Pancreas (tissue), 10 donors: ENCODE measurements around the gene BAIAP2L1. TPM values are rescaled to one million over a fixed set of nuclear protein-coding genes. Genes with fewer than 3 reads are reported as not detected.

Experiments
- ATAC-seq, 4 donors: fragments of 200-7000 bp; cut with Tn5 transposase; one replicate each; pipeline versions ENCODE4 v1.8.0 to v1.9.1; 2020; ENCODE audit warnings: mild to moderate bottlenecking in 4 of 4, moderate library complexity in 4 of 4
- DNase-seq, 6 donors: peaks; one replicate each; pipeline ENCODE4 v3.0.0-alpha.2; 2020
- FAIRE-seq: peaks from 2 replicates; lab custom pipeline; 2012; peaks lifted over from hg19 to GRCh38; lab: Jason Lieb, UNC
- H3K27ac ChIP-seq, 4 donors: fragments of 200-600 bp; sonication (generic); 1 replicate in 3 of 4; 2 replicates in 1 of 4; pipeline versions ENCODE4 v1.5.0 to v1.8.0; 2020
- H3K27me3 ChIP-seq, 4 donors: fragments of 200-600 bp; one replicate each; pipeline ENCODE4 v1.8.0; 2021
- H3K36me3 ChIP-seq, 3 donors: fragments of 200-600 bp; sonication (generic) in 1 of 3; one replicate each; pipeline versions ENCODE4 v1.5.0 to v1.8.0; 2020 to 2021
- H3K4me1 ChIP-seq, 3 donors: fragments of 200-600 bp; one replicate each; pipeline ENCODE4 v1.8.0; 2021
- H3K4me3 ChIP-seq, 4 donors: fragments of 200-600 bp; sonication (generic) in 2 of 4; one replicate each; pipeline versions ENCODE4 v1.5.0 to v1.8.0; 2020 to 2021
- H3K9me3 ChIP-seq, 4 donors: fragments of 200-600 bp; one replicate each; pipeline ENCODE4 v1.8.0; 2021
- CTCF ChIP-seq, 4 donors: fragments of 200-600 bp; sonication (generic) in 3 of 4; IDR thresholded peaks; one replicate each; pipeline versions ENCODE4 v1.5.0 to v1.8.0; 2021; ENCODE audit warnings: antibody characterized with exemption in 4 of 4
- WGBS, 2 donors: extraction: QIAGEN DNeasy Blood & Tissue Kit; methylation state at CpG; one replicate each; pipeline ENCODE4 v1.1.7; 2013; 5-methylcytosine and 5-hydroxymethylcytosine counted together
- intact Hi-C, 3 donors: fragments of 100-400 bp; cut with DNase I; formaldehyde crosslinking; loops; one replicate each; pipeline versions ENCODE4 v1.11.1 to v1.14.2; 2022
- polyA plus RNA-seq, 2 donors: library from polyadenylated mRNA; stranded (reverse); fragments of 200-250 nt; gene quantifications; one replicate each; pipeline ENCODE4 v1.2.3, GENCODE V29; 2013
- total RNA-seq, 6 donors: library from RNA; stranded (reverse); fragmentation: NEBNext Ultra II Directional in 4 of 6; extraction: Animal tissue kit (Norgen Biotek cat#: 25700) in 4 of 6; gene quantifications; one replicate each; pipeline versions ENCODE4 v1.2.1 to v1.2.4, GENCODE V29; 2021 to 2023
- donor health status: healthy with polysubstance abuse.
- donor health status: DM: no; HTN: no; CAD: no; lungs with moderate emphysema.
- donor health status: DM: no; HTN: no; CAD: no.
- donor health status: control.
- donor health status: control.
- donor health status: Bipolar disorder and iron deficiency.
- donor health status: DM: yes; HTN: yes; CAD: no.
- donor health status: DM: no; HTN: no; CAD: no.
- donor health status: DM: no; HTN: no; CAD: no.
- donor health status: DM: yes; HTN: yes; CAD: no.

BAIAP2L1 gene
- total and polyA plus RNA-seq, 8 donors: 17.9 to 31.5 (median 22.2) TPM

GRCh38 chr7:98252425-98253054 lies 148.3 kb downstream of the BAIAP2L1 start:
- FAIRE-seq (no peak), DNase-seq (no peak), ATAC-seq (no peak)
- H3K4me3 ChIP-seq: peak overlapping the region; percentile 29 to 90 (median 72)
- H3K4me1 ChIP-seq: peaks cover 0 to 20% (median 14%) of the 10 kb centered on the region in 3 donors
- peak overlapping the region; percentile 86 to 90 (median 88) for H3K27ac ChIP-seq
- TF ChIP-seq CTCF (IDR thresholded peaks at IDR 0.05): no peak
- H3K27me3 ChIP-seq: no peaks in the 10 kb centered on the region
- no peaks in the 10 kb centered on the region for H3K9me3 ChIP-seq
- WGBS, 2 donors: 8% methylated on average over 32 of the region's 32 CpGs
- H3K36me3 ChIP-seq: no peaks in the 10 kb centered on the region
- intact Hi-C loops: no loop called here

- WGBS, 2 donors: 0% methylated on average over 65 to 69 of the region's 69 CpGs
These were observed 149.1 kb downstream of the BAIAP2L1 start, which contains the start of gene TECPR1 for GRCh38 chr7:98251601-98252424. Gene TECPR1 (minus strand): TSS chr7:98252232. CDS start chr7:98246146, 6,086 bp downstream.

GRCh38 chr7:98251231-98251600 lies 149.7 kb downstream of the BAIAP2L1 start:
- Histone ChIP-seq H3K4me1 (peaks cover 0 to 20% (median 14%) of the 10 kb centered on the region in 3 donors), H3K9me3 (no peaks in the 10 kb centered on the region), H3K27me3 (no peaks in the 10 kb centered on the region), H3K4me3 (peak overlapping the region; percentile 29 to 90 (median 72)), H3K36me3 (no peaks in the 10 kb centered on the region), H3K27ac (peak overlapping the region; percentile 86 to 90 (median 88))
- FAIRE-seq (no peak), DNase-seq (no peak), ATAC-seq (peak; percentile 20 to 43 (median 38))
- no peak for TF ChIP-seq CTCF (IDR thresholded peaks at IDR 0.05)
- 4 to 5% methylated on average over 9 of the region's 9 CpGs for WGBS, 2 donors
- intact Hi-C loops: no loop called here

More at GRCh38 chr7:98251601-98252424, 149.1 kb downstream of the BAIAP2L1 start, which contains the start of gene TECPR1:
- no peak for TF ChIP-seq CTCF (IDR thresholded peaks at IDR 0.05)
- intact Hi-C loops: no loop called here
- no peak for FAIRE-seq
- peak; percentile 93 to 97 (median 94) for ATAC-seq
- Histone ChIP-seq H3K27me3 (no peaks in the 10 kb centered on the region), H3K36me3 (no peaks in the 10 kb centered on the region), H3K4me3 (peak within 1 kb of the TSS; percentile 29 to 90 (median 72)), H3K27ac (peak within 1 kb of the TSS; percentile 86 to 90 (median 88)), H3K4me1 (peaks cover 0 to 20% (median 14%) of the 10 kb centered on the region in 3 donors), H3K9me3 (no peaks in the 10 kb centered on the region)
- DNase-seq: peak; percentile 96 to 98 (median 98)

- WGBS, 2 donors: 20% methylated on average over 3 of the region's 3 CpGs
- FAIRE-seq (no peak), DNase-seq (no peak), ATAC-seq (no peak)
- Histone ChIP-seq H3K4me3 (peak overlapping the region in 3 of 4 donors; percentile 64 to 90 (median 81)), H3K27ac (peak overlapping the region; percentile 86 to 90 (median 88)), H3K36me3 (no peaks in the 10 kb centered on the region), H3K27me3 (no peaks in the 10 kb centered on the region), H3K4me1 (peaks cover 0 to 20% (median 14%) of the 10 kb centered on the region in 3 donors), H3K9me3 (no peaks in the 10 kb centered on the region)
- intact Hi-C loops: no loop called here
- TF ChIP-seq CTCF (IDR thresholded peaks at IDR 0.05): no peak
These were observed 150.1 kb downstream of the BAIAP2L1 start for GRCh38 chr7:98250789-98251188.
